Astrocyte (in vitro differentiated cells and primary cell): ENCODE measurements around the gene TRMT44. TPM values are rescaled to one million over a fixed set of nuclear protein-coding genes. Genes with fewer than 3 reads are reported as not detected.

Experiments
- DNase-seq: peaks from one replicate; pipeline ENCODE4 v3.0.0-alpha.2; 2010; ENCODE audit warnings: low read depth
- FAIRE-seq: peaks from 2 replicates; lab custom pipeline; 2011; peaks lifted over from hg19 to GRCh38; lab: Jason Lieb, UNC
- H2AFZ ChIP-seq: 2 replicates; pipeline ENCODE4 v1.6.0; 2012; ENCODE audit warnings: low read depth, low read length, inconsistent platforms
- H3K27ac ChIP-seq: 2 replicates; pipeline ENCODE4 v1.5.1; 2011; ENCODE audit warnings: low read depth, low read length, inconsistent platforms
- H3K27me3 ChIP-seq: 2 replicates; pipeline ENCODE4 v1.6.0; 2011; ENCODE audit warnings: low read length, inconsistent platforms; ENCODE audit not compliant: insufficient read depth
- H3K36me3 ChIP-seq: 2 replicates; pipeline ENCODE4 v1.5.1; 2011; ENCODE audit warnings: low read length, inconsistent platforms; ENCODE audit not compliant: insufficient read depth
- H3K4me1 ChIP-seq: 2 replicates; pipeline ENCODE4 v1.5.1; 2011; ENCODE audit warnings: low read length, inconsistent platforms; ENCODE audit not compliant: insufficient read depth
- H3K4me2 ChIP-seq: 2 replicates; pipeline ENCODE4 v1.6.0; 2012; ENCODE audit warnings: low read length, inconsistent platforms
- H3K4me3 ChIP-seq: 2 replicates; pipeline ENCODE4 v1.5.1; 2011; ENCODE audit warnings: low read depth, mild to moderate bottlenecking, low read length, inconsistent platforms; ENCODE audit not compliant: insufficient read depth
- H3K79me2 ChIP-seq: 2 replicates; pipeline ENCODE4 v1.6.0; 2012; ENCODE audit warnings: mild to moderate bottlenecking, low read length, inconsistent platforms; ENCODE audit not compliant: insufficient read depth
- H3K9ac ChIP-seq: 2 replicates; pipeline ENCODE4 v1.6.0; 2012; ENCODE audit warnings: mild to moderate bottlenecking, low read length, inconsistent platforms
- H3K9me3 ChIP-seq: 2 replicates; pipeline ENCODE4 v1.5.1; 2012; ENCODE audit warnings: low read depth, mild to moderate bottlenecking, low read length, inconsistent platforms; ENCODE audit not compliant: insufficient read depth
- H4K20me1 ChIP-seq: 2 replicates; pipeline ENCODE4 v1.6.0; 2012; ENCODE audit warnings: low read length, inconsistent platforms; ENCODE audit not compliant: insufficient read depth
- H3K27ac Mint-ChIP-seq: one replicate; pipeline ENCODE4 v1.8.0; 2021; ENCODE audit warnings: mild to moderate bottlenecking, mixed read lengths; ENCODE audit not compliant: unreplicated experiment
- H3K27me3 Mint-ChIP-seq: one replicate; pipeline ENCODE4 v1.8.0; 2021; ENCODE audit warnings: low read depth, mixed read lengths; ENCODE audit not compliant: unreplicated experiment
- H3K36me3 Mint-ChIP-seq: one replicate; pipeline ENCODE4 v1.8.0; 2021; ENCODE audit warnings: low read depth, mixed read lengths; ENCODE audit not compliant: unreplicated experiment
- H3K4me1 Mint-ChIP-seq: one replicate; pipeline ENCODE4 v1.8.0; 2021; ENCODE audit warnings: low read depth, mixed read lengths; ENCODE audit not compliant: unreplicated experiment
- H3K4me3 Mint-ChIP-seq: one replicate; pipeline ENCODE4 v1.8.0; 2021; ENCODE audit warnings: mild to moderate bottlenecking, moderate library complexity, mixed read lengths; ENCODE audit not compliant: unreplicated experiment
- H3K9me3 Mint-ChIP-seq: one replicate; pipeline ENCODE4 v1.8.0; 2021; ENCODE audit warnings: mild to moderate bottlenecking, mixed read lengths; ENCODE audit not compliant: unreplicated experiment
- CTCF ChIP-seq: IDR thresholded peaks from 2 replicates; pipeline ENCODE4 v1.5.1; 2011; ENCODE audit warnings: low read depth, mild to moderate bottlenecking, inconsistent platforms, low read length, moderate library complexity; ENCODE audit not compliant: insufficient read depth
- EZH2 ChIP-seq: IDR thresholded peaks from 2 replicates; pipeline ENCODE4 v1.6.1; 2012; ENCODE audit warnings: mild to moderate bottlenecking, low read length, inconsistent platforms; ENCODE audit not compliant: insufficient read depth
- total RNA-seq: library from RNA; stranded (reverse); gene quantifications from 2 replicates; pipeline ENCODE4 v1.2.1, GENCODE V29; 2021

Gene TRMT44
- total RNA-seq, 1 donor from 2014 or later = 18.0 TPM

- H3K4me3 Mint-ChIP-seq = no peak overlapping the region
- DNase-seq = no peak
- no peak overlapping the region for H3K27ac Mint-ChIP-seq
- no peaks in the 10 kb centered on the region for H3K9me3 ChIP-seq
- H3K36me3 Mint-ChIP-seq = peaks cover 26% of the 10 kb centered on the region
- no peak overlapping the region for H3K4me3 ChIP-seq
- no peak overlapping the region for H2AFZ ChIP-seq
- no peaks in the 10 kb centered on the region for H3K79me2 ChIP-seq
- H3K36me3 ChIP-seq = peaks cover 2% of the 10 kb centered on the region
- H3K4me1 Mint-ChIP-seq = no peaks in the 10 kb centered on the region
- no peak overlapping the region for H3K27ac ChIP-seq
- H3K9me3 Mint-ChIP-seq = no peaks in the 10 kb centered on the region
- H4K20me1 ChIP-seq = peaks cover 47% of the 10 kb centered on the region
- H3K4me2 ChIP-seq = no peak overlapping the region
- H3K27me3 Mint-ChIP-seq = no peaks in the 10 kb centered on the region
- H3K9ac ChIP-seq = no peak overlapping the region
- TF ChIP-seq EZH2 (no peak), CTCF (no peak)
- H3K27me3 ChIP-seq = no peaks in the 10 kb centered on the region
- H3K4me1 ChIP-seq = no peaks in the 10 kb centered on the region
- FAIRE-seq = no peak
Measured at GRCh38 chr4:8402640-8403039, 37.9 kb upstream of the TRMT44 start.

GRCh38 chr4:8403173-8403753, 37.3 kb upstream of the TRMT44 start:
- TF ChIP-seq CTCF (peak; percentile 86), EZH2 (no peak)
- Histone ChIP-seq H3K27me3 (no peaks in the 10 kb centered on the region), H3K4me2 (no peak overlapping the region), H2AFZ (no peak overlapping the region), H4K20me1 (peaks cover 50% of the 10 kb centered on the region), H3K27ac (no peak overlapping the region), H3K9ac (no peak overlapping the region), H3K4me3 (no peak overlapping the region), H3K4me1 (no peaks in the 10 kb centered on the region), H3K9me3 (no peaks in the 10 kb centered on the region), H3K36me3 (peaks cover 2% of the 10 kb centered on the region), H3K79me2 (no peaks in the 10 kb centered on the region)
- Mint-ChIP-seq H3K4me1 (no peaks in the 10 kb centered on the region), H3K27ac (peak overlapping the region; percentile 53), H3K36me3 (peaks cover 27% of the 10 kb centered on the region), H3K4me3 (no peak overlapping the region), H3K27me3 (no peaks in the 10 kb centered on the region), H3K9me3 (no peaks in the 10 kb centered on the region)
- peak; percentile 39 for DNase-seq
- FAIRE-seq = no peak

GRCh38 chr4:8403976-8404375, 36.6 kb upstream of the TRMT44 start:
- Mint-ChIP-seq H3K27ac (no peak overlapping the region), H3K36me3 (peaks cover 28% of the 10 kb centered on the region), H3K27me3 (no peaks in the 10 kb centered on the region), H3K4me3 (no peak overlapping the region), H3K4me1 (peaks cover under 1% of the 10 kb centered on the region), H3K9me3 (no peaks in the 10 kb centered on the region)
- Histone ChIP-seq H3K79me2 (no peaks in the 10 kb centered on the region), H3K36me3 (no peaks in the 10 kb centered on the region), H3K9ac (no peak overlapping the region), H3K4me3 (no peak overlapping the region), H2AFZ (no peak overlapping the region), H3K27ac (no peak overlapping the region), H3K4me1 (no peaks in the 10 kb centered on the region), H3K4me2 (no peak overlapping the region), H3K9me3 (no peaks in the 10 kb centered on the region), H4K20me1 (peaks cover 48% of the 10 kb centered on the region), H3K27me3 (no peaks in the 10 kb centered on the region)
- DNase-seq (no peak), FAIRE-seq (no peak)
- no peak for TF ChIP-seq EZH2
- no peak for TF ChIP-seq CTCF
